ENCODE data around the gene STAT4. TPM values are rescaled to one million over a fixed set of nuclear protein-coding genes. Genes with fewer than 3 reads are reported as not detected.

STAT4 gene
- polyA plus RNA-seq, 1 experiment, result 1.5 TPM

GRCh38 chr2:190987116-190987515 lies 163.7 kb downstream of the STAT4 start:
- ChIA-PET CTCF (interaction anchor here (0.5 to 0.8 kb wide), 2 partner anchors 24 to 73 kb away, joined by 3 read pairs; no protein-coding TSS in a partner anchor), POLR2A (no interaction called here)
- Histone ChIP-seq H3K4me3 (ENCODE audit: low read depth, low read length) (no peak overlapping the region), H3K36me3 (ENCODE audit: control insufficient read depth, insufficient read depth, low read length) (peaks cover 49% of the 10 kb centered on the region), H3K27me3 (ENCODE audit: control insufficient read depth, insufficient read depth, low read length) (no peaks in the 10 kb centered on the region)
- no peak for DNase-seq (ENCODE audit: low read depth)
- TF ChIP-seq CTCF (IDR thresholded peaks at IDR 0.05; ENCODE audit: insufficient read depth, low read depth, low read length), result no peak

GRCh38 chr2:190986221-190986953 lies 164.4 kb downstream of the STAT4 start:
- Histone ChIP-seq H3K36me3 (ENCODE audit: control insufficient read depth, insufficient read depth, low read length) (peaks cover 51% of the 10 kb centered on the region), H3K4me3 (ENCODE audit: low read depth, low read length) (no peak overlapping the region), H3K27me3 (ENCODE audit: control insufficient read depth, insufficient read depth, low read length) (no peaks in the 10 kb centered on the region)
- CTCF ChIA-PET, result interaction anchor here (0.8 kb wide), 1 partner anchor 74 kb away, joined by 3 read pairs; no protein-coding TSS in a partner anchor
- TF ChIP-seq CTCF (IDR thresholded peaks at IDR 0.05; ENCODE audit: insufficient read depth, low read depth, low read length), result no peak
- no peak for DNase-seq (ENCODE audit: low read depth)
- POLR2A ChIA-PET, result no interaction called here

GRCh38 chr2:190984595-190984994 lies 166.2 kb downstream of the STAT4 start:
- POLR2A ChIA-PET, result no interaction called here

GRCh38 chr2:190982262-190983034 lies 168.3 kb downstream of the STAT4 start:
- no peak for TF ChIP-seq CTCF (IDR thresholded peaks at IDR 0.05; ENCODE audit: insufficient read depth, low read depth, low read length)
- no peaks in the 10 kb centered on the region for H3K27me3 ChIP-seq (ENCODE audit: control insufficient read depth, insufficient read depth, low read length)
- DNase-seq (ENCODE audit: low read depth), result no peak
- POLR2A ChIA-PET, result no interaction called here
- CTCF ChIA-PET, result no interaction called here
- H3K36me3 ChIP-seq (ENCODE audit: control insufficient read depth, insufficient read depth, low read length), result peaks cover 44% of the 10 kb centered on the region
- H3K4me3 ChIP-seq (ENCODE audit: low read depth, low read length), result no peak overlapping the region

More at GRCh38 chr2:190984595-190984994, 166.2 kb downstream of the STAT4 start:
- no peak for DNase-seq (ENCODE audit: low read depth)
- H3K36me3 ChIP-seq (ENCODE audit: control insufficient read depth, insufficient read depth, low read length), result peaks cover 53% of the 10 kb centered on the region
- H3K4me3 ChIP-seq (ENCODE audit: low read depth, low read length), result no peak overlapping the region
- CTCF ChIA-PET, result interaction anchor here (1.2 kb wide), 1 partner anchor 171 kb away, joined by 3 read pairs; no protein-coding TSS in a partner anchor
- no peaks in the 10 kb centered on the region for H3K27me3 ChIP-seq (ENCODE audit: control insufficient read depth, insufficient read depth, low read length)
- no peak for TF ChIP-seq CTCF (IDR thresholded peaks at IDR 0.05; ENCODE audit: insufficient read depth, low read depth, low read length)

- H3K4me3 ChIP-seq (ENCODE audit: low read depth, low read length), result no peak overlapping the region
- ChIA-PET POLR2A (no interaction called here), CTCF (interaction anchor here (1.0 kb wide), 1 partner anchor 16 kb away, joined by 4 read pairs; no protein-coding TSS in a partner anchor)
- no peaks in the 10 kb centered on the region for H3K27me3 ChIP-seq (ENCODE audit: control insufficient read depth, insufficient read depth, low read length)
- H3K36me3 ChIP-seq (ENCODE audit: control insufficient read depth, insufficient read depth, low read length), result peaks cover 43% of the 10 kb centered on the region
- no peak for DNase-seq (ENCODE audit: low read depth)
- no peak for TF ChIP-seq CTCF (IDR thresholded peaks at IDR 0.05; ENCODE audit: insufficient read depth, low read depth, low read length)
These were observed 169.1 kb downstream of the STAT4 start for GRCh38 chr2:190981733-190982132.

All from BJ (cell line).